ENCODE results near the gene HAGH.

GRCh38 chr16:1788708-1789100, 37.9 kb downstream of the HAGH start:
- no peak for TF ChIP-seq EHMT2 (IDR thresholded peaks at IDR 0.05; ENCODE audit: low read depth)
- TF ChIP-seq POLR2A (IDR thresholded peaks at IDR 0.05; ENCODE audit: low read length): no peak
- no peak for TF ChIP-seq CBX8 (IDR thresholded peaks at IDR 0.05)
- no peak for TF ChIP-seq POLR2AphosphoS2 (conservative IDR thresholded peaks at IDR 0.05; ENCODE audit: low read length)
- no peak for TF ChIP-seq RAD21 (conservative IDR thresholded peaks at IDR 0.05 in 1 of 2, IDR thresholded peaks at IDR 0.05 in 1 of 2)
- TF ChIP-seq CTCF (IDR thresholded peaks at IDR 0.05): no peak
- no peak for TF ChIP-seq CHD4 (IDR thresholded peaks at IDR 0.05; ENCODE audit: borderline replicate concordance)
- TF ChIP-seq RCOR1 (IDR thresholded peaks at IDR 0.05; ENCODE audit: low read depth, low read length): no peak
- TF ChIP-seq EP300 (IDR thresholded peaks at IDR 0.05): no peak
- TF ChIP-seq PHF8 (IDR thresholded peaks at IDR 0.05; ENCODE audit: borderline replicate concordance, low read depth): no peak
- TF ChIP-seq REST (IDR thresholded peaks at IDR 0.05): no peak
- TF ChIP-seq MAX (IDR thresholded peaks at IDR 0.05): no peak
- no peak for TF ChIP-seq NR3C1 (IDR thresholded peaks at IDR 0.05)
